ENCODE results near the gene GART. TPM values are rescaled to one million over a fixed set of nuclear protein-coding genes. Genes with fewer than 3 reads are reported as not detected.
A peak's percentile ranks its signal among the peaks of the same experiment; 100 is the strongest.

The GART gene
- total and polyA plus RNA-seq, 4 experiments from 2014 or later, result 56.1 to 85.1 (median 66.6) TPM

GRCh38 chr21:33542640-33543504, 955 bp upstream of the GART start, which contains the start of gene SON:
Gene SON (plus strand): TSS chr21:33543038. CDS start chr21:33543093, 55 bp downstream.
- peaks cover 24 to 57% (median 36%) of the 10 kb centered on the region in 4 donors for H3K4me1 Mint-ChIP-seq
- CTCF ChIA-PET (ENCODE audit: partially characterized antibody), result interaction anchor here (0.7 to 1.2 kb wide), 3 partner anchors 46 to 63 kb away, joined by 3 read pairs; partner anchors contain the start of genes DONSON and TMEM50B
- peaks cover 7 to 44% of the 10 kb centered on the region in 2 donors for H3K36me3 Mint-ChIP-seq

GRCh38 chr21:33541105-33541711, 709 bp downstream of the GART start:
- Mint-ChIP-seq H3K27ac (peak overlapping the region; percentile 98 to 100 (median 100)), H3K27me3 (no peaks in the 10 kb centered on the region), H3K4me3 (peak overlapping the region; percentile 96 to 100 (median 98)), H3K9me3 (peaks cover 0 to 4% (median 0%) of the 10 kb centered on the region in 8 donors), H3K36me3 (peaks cover 20 to 55% of the 10 kb centered on the region in 2 donors), H3K4me1 (peaks cover 28 to 63% (median 42%) of the 10 kb centered on the region in 4 donors)
- CTCF ChIA-PET (ENCODE audit: partially characterized antibody), result interaction anchor here (2.1 kb wide), 1 partner anchor 65 kb away, joined by 6 read pairs; no protein-coding TSS in a partner anchor
- Histone ChIP-seq H3K9me3 (ENCODE audit: control insufficient read depth in 1 of 2, low read length in 2 of 2) (no peaks in the 10 kb centered on the region), H3K36me3 (ENCODE audit: insufficient read depth, low read length) (peaks cover 19% of the 10 kb centered on the region), H3K4me1 (ENCODE audit: insufficient read depth, low read length) (peaks cover 43% of the 10 kb centered on the region), H3K27me3 (ENCODE audit: insufficient read depth, low read length) (no peaks in the 10 kb centered on the region), H3K27ac (ENCODE audit: low read depth, low read length) (peak overlapping the region; percentile 99), H3K4me3 (ENCODE audit: low read length in 2 of 2) (peak overlapping the region; percentile 87 to 96)
- intact Hi-C loops (cut with micrococcal nuclease), result loop anchor here (5.0 to 10.0 kb wide), 2 partner anchors 156 to 1506 kb away; partner anchors contain the start of gene RUNX1
- DNase-seq, result peak in 1 of 5 donors; percentile 20
- POLR2A ChIA-PET (ENCODE audit: partially characterized antibody), result interaction anchor here (1.1 to 4.7 kb wide), 11 partner anchors 10 to 928 kb away, joined by 4 to 93 read pairs (median 8); partner anchors contain the start of genes CFAP298, DNAJC28, DONSON and IFNAR1

More at GRCh38 chr21:33542640-33543504, 955 bp upstream of the GART start, which contains the start of gene SON:
- H3K27me3 ChIP-seq (ENCODE audit: insufficient read depth, low read length), result no peaks in the 10 kb centered on the region
- H3K27ac Mint-ChIP-seq, result peak within 1 kb of the TSS; percentile 98 to 100 (median 100)
- peak within 1 kb of the TSS; percentile 87 to 96 for H3K4me3 ChIP-seq (ENCODE audit: low read length in 2 of 2)
- H3K36me3 ChIP-seq (ENCODE audit: insufficient read depth, low read length), result peaks cover 11% of the 10 kb centered on the region
- POLR2A ChIA-PET (ENCODE audit: partially characterized antibody), result interaction anchor here (0.6 to 4.7 kb wide), 36 partner anchors 9 to 1391 kb away, joined by 3 to 93 read pairs (median 4); partner anchors contain the start of genes CFAP298, CRYZL1, DNAJC28 and DONSON
- H3K4me1 ChIP-seq (ENCODE audit: insufficient read depth, low read length), result peaks cover 52% of the 10 kb centered on the region
- H3K27me3 Mint-ChIP-seq, result no peaks in the 10 kb centered on the region
- H3K9me3 Mint-ChIP-seq, result peaks cover 0 to 4% (median 0%) of the 10 kb centered on the region in 8 donors
- peak; percentile 96 to 99 (median 98) for DNase-seq
- peak within 1 kb of the TSS; percentile 96 to 100 (median 98) for H3K4me3 Mint-ChIP-seq
- intact Hi-C loops (cut with micrococcal nuclease), result loop anchor here (1.0 to 10.0 kb wide), 10 partner anchors 45 to 1504 kb away; partner anchors contain the start of genes ATP5PO, CFAP298, DNAJC28 and DONSON
- peak within 1 kb of the TSS; percentile 99 for H3K27ac ChIP-seq (ENCODE audit: low read depth, low read length)
- no peaks in the 10 kb centered on the region for H3K9me3 ChIP-seq (ENCODE audit: control insufficient read depth in 1 of 2, low read length in 2 of 2)

GRCh38 chr21:33540711-33541104, 1.2 kb downstream of the GART start:
- Mint-ChIP-seq H3K4me3 (peak overlapping the region; percentile 69 to 99 (median 90)), H3K27me3 (no peaks in the 10 kb centered on the region), H3K27ac (peak overlapping the region; percentile 54 to 100 (median 91)), H3K9me3 (peaks cover 0 to 4% (median 0%) of the 10 kb centered on the region in 8 donors), H3K36me3 (peaks cover 16 to 54% of the 10 kb centered on the region in 2 donors), H3K4me1 (peaks cover 25 to 58% (median 37%) of the 10 kb centered on the region in 4 donors)
- Histone ChIP-seq H3K36me3 (ENCODE audit: insufficient read depth, low read length) (peaks cover 23% of the 10 kb centered on the region), H3K9me3 (ENCODE audit: control insufficient read depth in 1 of 2, low read length in 2 of 2) (no peaks in the 10 kb centered on the region), H3K27ac (ENCODE audit: low read depth, low read length) (no peak overlapping the region), H3K27me3 (ENCODE audit: insufficient read depth, low read length) (no peaks in the 10 kb centered on the region), H3K4me1 (ENCODE audit: insufficient read depth, low read length) (peaks cover 38% of the 10 kb centered on the region), H3K4me3 (ENCODE audit: low read length in 2 of 2) (no peak overlapping the region)
- intact Hi-C loops (cut with micrococcal nuclease), result loop anchor here (5.0 to 10.0 kb wide), 2 partner anchors 156 to 1507 kb away; partner anchors contain the start of gene RUNX1
- ChIA-PET CTCF (ENCODE audit: partially characterized antibody) (interaction anchor here (2.1 kb wide), 1 partner anchor 65 kb away, joined by 6 read pairs; no protein-coding TSS in a partner anchor), POLR2A (ENCODE audit: partially characterized antibody) (interaction anchor here (2.3 to 4.7 kb wide), 3 partner anchors 30 to 61 kb away, joined by 8 to 93 read pairs (median 38); partner anchors contain the start of genes DONSON and TMEM50B)
- DNase-seq, result no peak

- Mint-ChIP-seq H3K27ac (peak overlapping the region in 1 of 7 donors; percentile 31), H3K36me3 (peaks cover 18 to 63% of the 10 kb centered on the region in 2 donors), H3K9me3 (peaks cover 0 to 4% (median 0%) of the 10 kb centered on the region in 8 donors), H3K27me3 (no peaks in the 10 kb centered on the region), H3K4me1 (peaks cover 17 to 49% (median 31%) of the 10 kb centered on the region in 4 donors), H3K4me3 (no peak overlapping the region)
- peaks cover 31% of the 10 kb centered on the region for H3K36me3 ChIP-seq (ENCODE audit: insufficient read depth, low read length)
- no peak for DNase-seq
- H3K4me3 ChIP-seq (ENCODE audit: low read length in 2 of 2), result no peak overlapping the region
- POLR2A ChIA-PET (ENCODE audit: partially characterized antibody), result interaction anchor here (1.0 to 4.7 kb wide), 2 partner anchors 60 to 768 kb away, joined by 4 to 93 read pairs; partner anchors contain the start of genes PAXBP1 and TMEM50B
- peaks cover 27% of the 10 kb centered on the region for H3K4me1 ChIP-seq (ENCODE audit: insufficient read depth, low read length)
- H3K27me3 ChIP-seq (ENCODE audit: insufficient read depth, low read length), result no peaks in the 10 kb centered on the region
- intact Hi-C loops (cut with micrococcal nuclease), result loop anchor here (5.0 to 10.0 kb wide), 2 partner anchors 155 to 1508 kb away; partner anchors contain the start of gene RUNX1
- H3K27ac ChIP-seq (ENCODE audit: low read depth, low read length), result no peak overlapping the region
- no peaks in the 10 kb centered on the region for H3K9me3 ChIP-seq (ENCODE audit: control insufficient read depth in 1 of 2, low read length in 2 of 2)
- CTCF ChIA-PET (ENCODE audit: partially characterized antibody), result no interaction called here
Observed at GRCh38 chr21:33539616-33540015, 2.3 kb downstream of the GART start.

GRCh38 chr21:33537212-33537611, 4.7 kb downstream of the GART start:
- H3K4me1 ChIP-seq (ENCODE audit: insufficient read depth, low read length), result peaks cover 19% of the 10 kb centered on the region
- intact Hi-C loops (cut with micrococcal nuclease), result no loop called here
- H3K27ac ChIP-seq (ENCODE audit: low read depth, low read length), result no peak overlapping the region
- no peak for DNase-seq
- no peaks in the 10 kb centered on the region for H3K27me3 ChIP-seq (ENCODE audit: insufficient read depth, low read length)
- H3K36me3 Mint-ChIP-seq, result peaks cover 28 to 58% of the 10 kb centered on the region in 2 donors
- H3K9me3 ChIP-seq (ENCODE audit: control insufficient read depth in 1 of 2, low read length in 2 of 2), result no peaks in the 10 kb centered on the region
- POLR2A ChIA-PET (ENCODE audit: partially characterized antibody), result no interaction called here
- H3K4me3 Mint-ChIP-seq, result no peak overlapping the region
- H3K9me3 Mint-ChIP-seq, result no peaks in the 10 kb centered on the region
- H3K4me3 ChIP-seq (ENCODE audit: low read length in 2 of 2), result no peak overlapping the region
- peaks cover 51% of the 10 kb centered on the region for H3K36me3 ChIP-seq (ENCODE audit: insufficient read depth, low read length)
- no peaks in the 10 kb centered on the region for H3K27me3 Mint-ChIP-seq
- peak overlapping the region in 4 of 7 donors; percentile 28 to 68 (median 33) for H3K27ac Mint-ChIP-seq
- H3K4me1 Mint-ChIP-seq, result peaks cover 12 to 27% (median 22%) of the 10 kb centered on the region in 4 donors
- CTCF ChIA-PET (ENCODE audit: partially characterized antibody), result interaction anchor here (1.1 kb wide), 1 partner anchor 766 kb away, joined by 4 read pairs; the partner anchor contains the start of gene PAXBP1

GRCh38 chr21:33531007-33531406, 10.9 kb downstream of the GART start:
- Mint-ChIP-seq H3K4me3 (no peak overlapping the region), H3K9me3 (no peaks in the 10 kb centered on the region), H3K36me3 (peaks cover 43 to 77% of the 10 kb centered on the region in 2 donors), H3K27ac (no peak overlapping the region), H3K27me3 (no peaks in the 10 kb centered on the region), H3K4me1 (no peaks in the 10 kb centered on the region)
- Histone ChIP-seq H3K36me3 (ENCODE audit: insufficient read depth, low read length) (peaks cover 70% of the 10 kb centered on the region), H3K4me1 (ENCODE audit: insufficient read depth, low read length) (no peaks in the 10 kb centered on the region), H3K9me3 (ENCODE audit: control insufficient read depth in 1 of 2, low read length in 2 of 2) (no peaks in the 10 kb centered on the region), H3K27me3 (ENCODE audit: insufficient read depth, low read length) (no peaks in the 10 kb centered on the region), H3K4me3 (ENCODE audit: low read length in 2 of 2) (no peak overlapping the region), H3K27ac (ENCODE audit: low read depth, low read length) (no peak overlapping the region)
- POLR2A ChIA-PET (ENCODE audit: partially characterized antibody), result interaction anchor here (1.4 kb wide), 1 partner anchor 40 kb away, joined by 3 read pairs; the partner anchor contains the start of gene DNAJC28
- intact Hi-C loops (cut with micrococcal nuclease), result no loop called here
- CTCF ChIA-PET (ENCODE audit: partially characterized antibody), result interaction anchor here (1.6 kb wide), 1 partner anchor 75 kb away, joined by 6 read pairs; no protein-coding TSS in a partner anchor
- no peak for DNase-seq

All from CD4-positive, alpha-beta memory T cell (primary cell).